NCI-H1417 (cell line): ENCODE results near the gene CCDC87.
A peak's percentile ranks its signal among the peaks of the same experiment; 100 is the strongest.
"Not testable (repeated sequence)": the region's sequence is repeated elsewhere in the genome, so short reads cannot be mapped to it uniquely, and the experiment has no call there.

ENCODE experiments used
- DNase-seq, 3 experiments: peaks; one replicate each; lab custom pipeline; 2025; lab: John Stamatoyannopoulos, UW

CCDC87 gene, protein sequence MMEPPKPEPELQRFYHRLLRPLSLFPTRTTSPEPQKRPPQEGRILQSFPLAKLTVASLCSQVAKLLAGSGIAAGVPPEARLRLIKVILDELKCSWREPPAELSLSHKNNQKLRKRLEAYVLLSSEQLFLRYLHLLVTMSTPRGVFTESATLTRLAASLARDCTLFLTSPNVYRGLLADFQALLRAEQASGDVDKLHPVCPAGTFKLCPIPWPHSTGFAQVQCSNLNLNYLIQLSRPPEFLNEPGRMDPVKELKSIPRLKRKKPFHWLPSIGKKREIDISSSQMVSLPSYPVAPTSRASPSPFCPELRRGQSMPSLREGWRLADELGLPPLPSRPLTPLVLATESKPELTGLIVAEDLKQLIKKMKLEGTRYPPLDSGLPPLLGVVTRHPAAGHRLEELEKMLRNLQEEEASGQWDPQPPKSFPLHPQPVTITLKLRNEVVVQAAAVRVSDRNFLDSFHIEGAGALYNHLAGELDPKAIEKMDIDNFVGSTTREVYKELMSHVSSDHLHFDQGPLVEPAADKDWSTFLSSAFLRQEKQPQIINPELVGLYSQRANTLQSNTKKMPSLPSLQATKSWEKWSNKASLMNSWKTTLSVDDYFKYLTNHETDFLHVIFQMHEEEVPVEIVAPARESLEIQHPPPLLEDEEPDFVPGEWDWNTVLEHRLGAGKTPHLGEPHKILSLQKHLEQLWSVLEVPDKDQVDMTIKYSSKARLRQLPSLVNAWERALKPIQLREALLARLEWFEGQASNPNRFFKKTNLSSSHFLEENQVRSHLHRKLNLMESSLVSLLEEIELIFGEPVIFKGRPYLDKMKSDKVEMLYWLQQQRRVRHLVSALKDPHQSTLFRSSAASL

GRCh38 chr11:66592457-66593302 is at the start of gene CCDC87, which contains the start of gene CCS:
TSS of gene CCDC87 (minus strand) at chr11:66593063. CDS start at chr11:66593015, 48 bp downstream.
TSS of gene CCS (plus strand) at chr11:66593185. CDS start at chr11:66593262, 77 bp downstream.
- peak; percentile 94 to 97 (median 95) for DNase-seq

DNA sequence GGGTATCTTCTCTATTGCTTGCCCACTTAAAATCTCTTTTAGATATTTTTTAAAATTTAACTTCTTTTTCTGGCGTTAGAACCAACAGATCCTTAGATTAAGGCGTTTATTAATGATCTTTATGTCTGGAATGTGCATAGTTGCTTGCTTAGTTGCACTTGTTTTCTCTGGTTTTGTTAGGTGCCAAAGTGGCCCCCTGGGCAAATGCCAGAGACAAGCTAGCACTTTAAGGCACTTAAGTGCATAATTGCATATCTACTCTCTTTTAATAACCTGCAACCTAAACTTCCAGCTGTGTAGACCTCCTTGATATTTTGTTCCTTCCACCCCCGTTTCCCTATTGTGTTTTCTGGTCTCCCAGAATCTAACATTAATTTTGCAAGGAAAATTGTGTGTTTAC is 49.0 kb upstream of the CCDC87 start:
- DNase-seq: peak; percentile 4 to 74 (median 9)

GRCh38 chr11:66639814-66640340 is 47.0 kb upstream of the CCDC87 start:
- DNase-seq: not testable (repeated sequence)

DNA sequence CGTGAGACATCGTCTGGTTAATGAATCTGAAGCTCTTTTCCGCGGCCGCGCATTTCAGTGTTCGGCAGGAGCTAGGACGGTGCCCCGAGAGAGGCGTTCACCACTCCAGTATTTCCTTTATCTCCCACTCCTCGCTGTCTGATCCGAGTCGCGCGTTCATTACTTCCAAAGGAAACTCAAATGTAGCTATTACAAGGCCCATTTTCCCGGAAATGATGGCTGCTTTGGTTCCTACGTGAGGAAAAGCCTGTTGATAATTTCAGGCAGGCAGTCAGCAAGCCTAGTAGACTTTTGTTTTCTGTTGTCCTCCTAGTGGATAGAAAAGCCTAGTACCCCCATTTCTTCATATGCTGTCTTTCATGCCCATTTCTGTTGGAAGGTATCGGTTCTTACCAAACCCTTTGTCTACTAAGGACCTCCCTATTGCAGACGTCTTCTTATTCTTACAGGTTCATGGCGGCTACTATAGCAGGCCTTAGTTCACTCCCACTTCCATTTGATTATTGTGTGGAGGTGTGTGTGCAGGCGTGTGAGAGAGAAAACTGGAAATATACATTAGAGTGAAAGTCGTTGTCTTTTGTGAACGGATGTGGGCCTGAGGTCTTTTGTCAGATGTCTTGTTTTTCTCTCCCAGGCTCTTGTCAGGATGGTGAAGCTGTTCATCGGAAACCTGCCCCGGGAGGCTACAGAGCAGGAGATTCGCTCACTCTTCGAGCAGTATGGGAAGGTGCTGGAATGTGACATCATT is 46.4 kb upstream of the CCDC87 start:
- peak in 2 of 3 experiments; percentile 65 to 83 for DNase-seq

GRCh38 chr11:66638177-66639065 is 45.6 kb upstream of the CCDC87 start, which contains the start of gene RBM4:
TSS of gene RBM4 (plus strand) at chr11:66638703. CDS start at chr11:66639712, 1,009 bp downstream.
- peak; percentile 99 to 100 (median 100) for DNase-seq

DNA sequence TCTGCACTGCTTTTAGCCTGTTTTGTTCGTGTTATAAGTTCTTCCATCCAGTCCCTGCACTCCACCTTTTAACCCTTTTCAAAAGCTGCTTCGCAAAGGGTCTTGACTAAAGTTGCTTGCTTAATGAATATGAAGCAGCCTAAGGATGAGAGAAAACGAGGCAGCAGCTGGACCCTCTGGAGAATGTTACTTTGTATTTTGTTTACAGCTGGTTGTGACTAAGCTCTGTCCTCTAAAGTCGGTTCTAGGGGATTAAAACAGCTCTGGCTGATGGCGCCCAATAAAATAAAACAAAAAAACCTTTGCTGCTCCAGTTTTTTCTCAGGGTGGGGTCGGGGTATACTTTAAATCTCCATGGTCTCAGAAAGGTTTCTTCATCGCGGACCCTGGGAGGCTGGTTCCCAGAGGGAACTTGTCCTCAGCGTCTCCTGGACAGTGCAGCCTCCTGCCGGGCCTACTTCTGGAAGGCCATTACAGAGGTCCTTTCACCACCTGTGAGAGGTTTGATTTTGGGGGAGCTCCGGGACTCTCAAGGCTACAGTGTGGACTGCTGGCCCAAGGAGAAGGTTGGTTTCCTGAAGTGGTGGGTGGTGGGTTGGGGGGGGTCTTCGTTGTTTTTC is 44.8 kb upstream of the CCDC87 start:
- no peak for DNase-seq

DNA sequence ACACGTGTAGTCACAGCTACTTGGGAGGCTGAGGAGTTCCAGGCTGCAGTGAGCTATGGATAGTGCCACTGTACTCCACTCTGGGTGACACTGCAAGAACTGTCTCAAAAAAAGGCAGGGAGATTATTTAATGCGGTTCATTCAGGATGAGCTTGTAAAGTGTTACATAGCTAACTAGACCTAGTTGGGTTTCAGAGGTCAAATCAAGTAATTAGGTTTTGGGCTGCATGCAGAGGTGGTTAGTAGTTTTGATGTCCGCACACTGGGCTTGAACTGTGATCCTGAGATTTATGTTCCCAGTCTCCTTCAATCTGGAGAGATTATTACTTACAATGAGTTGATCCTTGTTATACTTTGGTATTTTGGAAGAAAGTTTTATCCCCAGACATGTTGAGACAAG is 43.5 kb upstream of the CCDC87 start:
- DNase-seq: peak in 1 of 3 experiments; percentile 5

DNA sequence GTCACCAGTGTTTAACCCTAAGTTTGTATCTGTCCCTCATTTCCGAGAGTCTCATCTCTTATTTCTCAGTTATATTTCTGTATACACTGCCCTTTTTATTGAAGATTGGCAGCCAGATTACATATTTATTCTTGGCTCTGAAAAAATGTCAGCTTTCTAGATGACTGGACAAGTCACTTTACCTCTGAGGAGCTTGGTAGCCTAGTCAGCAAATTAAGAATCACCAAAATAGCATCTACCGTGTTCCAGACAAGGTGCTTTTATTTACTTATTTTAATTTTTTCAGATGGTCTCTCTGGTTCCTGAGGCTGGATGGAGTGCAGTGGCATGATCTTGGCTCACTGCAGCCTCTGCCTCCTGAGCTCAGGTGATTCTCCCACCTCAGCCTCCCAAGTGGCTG is 40.1 kb upstream of the CCDC87 start:
- DNase-seq: no peak

- DNase-seq: no peak
Measured at GRCh38 chr11:66631883-66632282, 39.0 kb upstream of the CCDC87 start.

DNA sequence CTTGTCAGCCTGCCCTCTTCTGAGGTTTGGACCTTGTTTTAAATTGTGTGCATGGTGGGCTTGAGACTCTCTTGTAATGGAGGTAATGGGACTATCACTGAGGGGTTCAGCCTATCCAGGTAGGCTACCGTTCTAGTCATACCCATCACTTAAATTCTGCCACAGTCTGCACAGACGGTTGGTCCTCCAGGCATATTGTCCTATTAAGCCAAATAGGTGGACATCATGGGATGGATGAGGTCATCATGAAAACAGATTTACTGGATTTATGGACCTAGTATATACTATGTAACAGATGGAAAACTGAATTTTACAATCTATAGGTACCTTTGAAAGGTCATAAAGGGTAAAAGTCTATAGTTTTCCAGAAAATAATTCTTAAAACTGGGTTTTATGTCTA is 36.5 kb upstream of the CCDC87 start:
- no peak for DNase-seq

GRCh38 chr11:66628061-66628603 is 35.3 kb upstream of the CCDC87 start:
- DNase-seq: no peak

DNA sequence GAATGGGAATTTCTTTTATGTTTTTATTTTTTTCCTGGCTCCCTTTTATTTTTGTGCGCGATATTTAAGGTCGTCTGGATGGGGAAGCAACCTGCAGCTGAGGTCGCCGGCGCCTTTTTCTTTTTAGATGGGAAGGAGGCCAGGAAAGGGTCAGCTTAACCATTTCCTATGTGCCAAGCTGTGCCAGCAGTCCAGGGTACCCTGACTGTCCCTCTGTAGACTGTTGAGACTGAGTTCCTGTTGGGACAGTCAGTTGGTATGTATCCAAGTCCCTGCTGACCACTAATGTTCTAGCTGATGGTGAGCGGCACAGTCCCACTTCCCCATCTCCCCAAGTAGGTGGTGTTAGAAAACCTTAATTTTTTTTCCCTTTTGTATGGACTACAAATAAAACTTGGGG is 34.1 kb upstream of the CCDC87 start:
- DNase-seq: no peak

DNA sequence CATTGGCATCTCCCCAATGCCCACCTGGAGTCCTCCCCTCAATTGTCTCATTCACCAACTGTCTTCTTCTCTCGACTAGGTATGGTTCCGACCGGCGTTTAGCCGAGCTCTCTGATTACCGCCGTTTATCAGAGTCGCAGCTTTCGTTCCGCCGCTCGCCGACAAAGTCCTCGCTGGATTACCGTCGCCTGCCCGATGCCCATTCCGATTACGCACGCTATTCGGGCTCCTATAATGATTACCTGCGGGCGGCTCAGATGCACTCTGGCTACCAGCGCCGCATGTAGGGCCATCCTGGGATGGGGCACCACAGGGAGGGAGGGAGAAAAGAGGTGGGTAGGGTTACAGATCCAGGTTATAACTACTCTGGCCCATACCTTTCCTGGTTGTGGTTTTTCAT is 33.5 kb upstream of the CCDC87 start:
- DNase-seq: no peak

DNA sequence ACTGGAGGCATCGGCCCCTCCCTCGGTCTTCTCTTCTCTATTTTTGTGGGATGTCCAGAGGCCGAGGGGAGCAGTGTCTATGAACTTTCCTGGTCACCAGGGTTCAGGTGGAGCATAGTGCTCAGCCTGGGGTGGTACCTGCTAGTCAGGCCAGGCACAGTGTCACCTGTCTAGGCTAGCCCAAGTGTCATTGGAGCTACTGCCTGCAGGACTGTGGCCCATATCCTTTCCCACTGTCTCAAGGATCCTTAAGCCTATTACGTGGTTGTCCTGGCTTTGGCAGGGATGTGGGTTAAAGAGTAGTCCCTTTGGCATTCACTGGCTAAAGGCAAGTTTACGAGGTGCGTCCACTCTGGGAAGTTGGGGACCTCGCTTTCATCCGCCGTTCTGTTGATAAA is 32.9 kb upstream of the CCDC87 start:
- no peak for DNase-seq

DNA sequence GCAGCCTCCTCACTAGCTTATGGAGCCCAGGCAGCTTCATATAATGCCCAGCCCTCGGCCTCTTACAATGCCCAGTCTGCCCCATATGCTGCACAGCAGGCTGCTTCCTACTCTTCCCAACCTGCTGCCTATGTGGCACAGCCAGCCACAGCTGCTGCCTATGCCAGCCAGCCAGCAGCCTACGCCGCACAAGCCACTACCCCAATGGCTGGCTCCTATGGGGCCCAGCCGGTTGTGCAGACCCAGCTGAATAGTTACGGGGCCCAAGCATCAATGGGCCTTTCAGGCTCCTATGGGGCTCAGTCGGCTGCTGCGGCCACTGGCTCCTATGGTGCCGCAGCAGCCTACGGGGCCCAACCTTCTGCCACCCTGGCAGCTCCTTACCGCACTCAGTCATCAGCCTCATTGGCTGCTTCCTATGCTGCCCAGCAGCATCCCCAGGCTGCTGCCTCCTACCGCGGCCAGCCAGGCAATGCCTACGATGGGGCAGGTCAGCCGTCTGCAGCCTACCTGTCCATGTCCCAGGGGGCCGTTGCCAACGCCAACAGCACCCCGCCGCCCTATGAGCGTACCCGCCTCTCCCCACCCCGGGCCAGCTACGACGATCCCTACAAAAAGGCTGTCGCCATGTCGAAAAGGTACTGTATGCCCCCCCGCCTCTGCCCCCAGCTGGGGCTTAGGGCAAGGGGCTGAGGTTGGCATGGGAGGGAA is 32.3 kb upstream of the CCDC87 start:
- no peak for DNase-seq

- DNase-seq: no peak
Measured at GRCh38 chr11:66624450-66624849, 31.6 kb upstream of the CCDC87 start.

DNA sequence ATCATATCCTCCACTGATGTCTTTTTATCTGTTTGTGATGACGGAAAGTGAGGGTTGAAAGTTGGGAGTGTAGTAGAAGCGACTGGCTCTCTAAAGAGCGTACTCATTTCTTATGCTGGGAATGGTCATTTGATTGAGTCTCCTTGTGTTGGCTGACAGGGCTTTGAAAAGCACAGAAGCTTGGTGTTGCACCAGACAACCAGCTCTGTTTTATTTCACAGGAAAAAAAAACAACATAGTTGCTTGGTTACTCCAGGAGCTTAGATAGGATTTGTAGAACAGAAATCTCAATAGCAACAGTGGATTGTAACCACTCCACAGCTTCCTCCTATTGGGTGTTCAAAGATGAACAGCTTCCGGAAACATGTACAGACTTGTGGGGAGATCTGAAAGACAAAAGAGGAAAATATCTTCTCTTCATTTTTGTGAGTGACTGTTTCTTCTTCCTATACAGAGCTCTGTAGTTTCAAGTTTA is 26.3 kb upstream of the CCDC87 start:
- peak in 1 of 3 experiments; percentile 24 for DNase-seq

DNA sequence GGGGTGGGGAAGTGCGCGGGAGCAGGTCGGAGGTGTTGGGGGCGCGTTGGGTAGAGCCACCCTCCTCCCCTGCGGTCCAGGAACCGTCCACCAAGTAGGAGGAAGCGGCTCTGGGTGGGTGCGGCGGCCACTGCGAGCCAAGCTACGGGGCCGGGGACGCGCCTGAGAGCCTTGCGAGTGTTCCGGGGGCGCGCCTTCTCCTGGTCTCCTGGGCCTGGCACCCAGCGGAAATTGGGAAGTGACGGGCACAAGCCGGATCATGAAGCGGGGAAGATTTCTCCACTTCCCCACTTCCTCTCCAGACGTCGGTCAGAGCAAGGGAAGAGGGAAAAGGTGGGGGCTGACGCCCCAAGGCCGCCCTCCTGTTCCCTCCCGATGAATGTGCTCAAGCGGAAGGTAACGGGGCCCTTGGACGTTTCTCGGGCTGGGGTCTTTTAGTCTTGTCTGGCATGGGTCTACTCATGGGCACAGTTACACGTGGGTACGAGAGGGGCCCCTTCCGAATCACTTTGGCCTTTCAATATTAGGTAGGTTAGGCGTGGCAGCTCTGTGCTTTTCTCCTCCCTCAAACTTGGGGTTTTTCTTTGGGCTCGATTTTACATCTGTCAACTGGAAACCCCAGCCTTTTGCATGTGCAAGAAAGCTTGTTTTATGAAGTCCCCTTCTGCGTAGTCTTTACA is 24.4 kb upstream of the CCDC87 start:
- no peak for DNase-seq
